Activated naive CD8-positive, alpha-beta T cell treated with anti-CD3 and anti-CD28 coated beads, Interleukin-2, amount 50 U/mL, for 24 hours (primary cell): Measurements from ENCODE around the gene MYH15.

Source experiments
- ATAC-seq: fragments of 150-1000 bp; cut with Tn5 transposase; one replicate; pipeline ENCODE4 v1.10.0; 2021
- DNase-seq: peaks from one replicate; pipeline ENCODE4 v3.0.0; 2021
- H3K27ac Mint-ChIP-seq: one replicate; pipeline ENCODE4 v1.8.0; 2021; ENCODE audit warnings: mild to moderate bottlenecking, mixed read lengths
- H3K27me3 Mint-ChIP-seq: one replicate; pipeline ENCODE4 v1.8.0; 2021; ENCODE audit warnings: mixed read lengths
- H3K36me3 Mint-ChIP-seq: one replicate; pipeline ENCODE4 v1.8.0; 2021; ENCODE audit warnings: low read depth, mixed read lengths
- H3K4me1 Mint-ChIP-seq: one replicate; pipeline ENCODE4 v1.8.0; 2021; ENCODE audit warnings: mixed read lengths
- H3K4me3 Mint-ChIP-seq: one replicate; pipeline ENCODE4 v1.8.0; 2021; ENCODE audit warnings: mild to moderate bottlenecking, moderate library complexity, mixed read lengths
- H3K9me3 Mint-ChIP-seq: one replicate; pipeline ENCODE4 v1.8.0; 2021; ENCODE audit warnings: mixed read lengths

The MYH15 gene

GRCh38 chr3:108438542-108438941, 71.9 kb downstream of the MYH15 start:
- H3K4me1 Mint-ChIP-seq: no peaks in the 10 kb centered on the region
- H3K4me3 Mint-ChIP-seq: no peak overlapping the region
- no peaks in the 10 kb centered on the region for H3K36me3 Mint-ChIP-seq
- no peak overlapping the region for H3K27ac Mint-ChIP-seq
- H3K27me3 Mint-ChIP-seq: no peaks in the 10 kb centered on the region
- DNase-seq (no peak), ATAC-seq (no peak)
- peaks cover 2% of the 10 kb centered on the region for H3K9me3 Mint-ChIP-seq

GRCh38 chr3:108437439-108437838, 73.0 kb downstream of the MYH15 start:
- H3K4me1 Mint-ChIP-seq: no peaks in the 10 kb centered on the region
- no peaks in the 10 kb centered on the region for H3K36me3 Mint-ChIP-seq
- no peak overlapping the region for H3K27ac Mint-ChIP-seq
- ATAC-seq: no peak
- no peaks in the 10 kb centered on the region for H3K27me3 Mint-ChIP-seq
- peaks cover 10% of the 10 kb centered on the region for H3K9me3 Mint-ChIP-seq
- H3K4me3 Mint-ChIP-seq: no peak overlapping the region
- DNase-seq: no peak

- no peaks in the 10 kb centered on the region for H3K27me3 Mint-ChIP-seq
- no peak overlapping the region for H3K4me3 Mint-ChIP-seq
- H3K4me1 Mint-ChIP-seq: no peaks in the 10 kb centered on the region
- ATAC-seq (no peak), DNase-seq (no peak)
- H3K9me3 Mint-ChIP-seq: peaks cover 10% of the 10 kb centered on the region
- no peak overlapping the region for H3K27ac Mint-ChIP-seq
- peaks cover 1% of the 10 kb centered on the region for H3K36me3 Mint-ChIP-seq
These were observed 76.5 kb downstream of the MYH15 start for GRCh38 chr3:108433928-108434327.

- ATAC-seq: no peak
- no peaks in the 10 kb centered on the region for H3K27me3 Mint-ChIP-seq
- no peak overlapping the region for H3K4me3 Mint-ChIP-seq
These were observed 78.0 kb downstream of the MYH15 start for GRCh38 chr3:108432431-108432830.

GRCh38 chr3:108430540-108430939, 79.9 kb downstream of the MYH15 start:
- no peak overlapping the region for H3K4me3 Mint-ChIP-seq

More at GRCh38 chr3:108432431-108432830, 78.0 kb downstream of the MYH15 start:
- Mint-ChIP-seq H3K27ac (no peak overlapping the region), H3K4me1 (no peaks in the 10 kb centered on the region), H3K9me3 (peaks cover 10% of the 10 kb centered on the region), H3K36me3 (peaks cover 1% of the 10 kb centered on the region)
- DNase-seq: no peak

GRCh38 chr3:108428586-108428985, 81.8 kb downstream of the MYH15 start:
- H3K36me3 Mint-ChIP-seq: peaks cover 1% of the 10 kb centered on the region
- ATAC-seq (no peak), DNase-seq (no peak)
- H3K27ac Mint-ChIP-seq: no peak overlapping the region
- no peaks in the 10 kb centered on the region for H3K27me3 Mint-ChIP-seq
- peaks cover 8% of the 10 kb centered on the region for H3K9me3 Mint-ChIP-seq
- no peak overlapping the region for H3K4me3 Mint-ChIP-seq
- no peaks in the 10 kb centered on the region for H3K4me1 Mint-ChIP-seq

More at GRCh38 chr3:108430540-108430939, 79.9 kb downstream of the MYH15 start:
- Mint-ChIP-seq H3K36me3 (peaks cover 1% of the 10 kb centered on the region), H3K4me1 (no peaks in the 10 kb centered on the region), H3K9me3 (peaks cover 10% of the 10 kb centered on the region), H3K27me3 (no peaks in the 10 kb centered on the region), H3K27ac (no peak overlapping the region)
- DNase-seq (no peak), ATAC-seq (peak; percentile 72)

GRCh38 chr3:108420926-108421325, 89.5 kb downstream of the MYH15 start:
- no peak overlapping the region for H3K4me3 Mint-ChIP-seq
- DNase-seq: no peak
- peaks cover 12% of the 10 kb centered on the region for H3K4me1 Mint-ChIP-seq
- no peak overlapping the region for H3K27ac Mint-ChIP-seq
- H3K9me3 Mint-ChIP-seq: no peaks in the 10 kb centered on the region
- no peaks in the 10 kb centered on the region for H3K27me3 Mint-ChIP-seq
- peak; percentile 67 for ATAC-seq
- no peaks in the 10 kb centered on the region for H3K36me3 Mint-ChIP-seq

GRCh38 chr3:108416111-108416869, 94.1 kb downstream of the MYH15 start:
- peak overlapping the region; percentile 45 for H3K27ac Mint-ChIP-seq
- peaks cover 2% of the 10 kb centered on the region for H3K27me3 Mint-ChIP-seq
- peaks cover 18% of the 10 kb centered on the region for H3K4me1 Mint-ChIP-seq
- DNase-seq: no peak
- peak; percentile 85 for ATAC-seq
- no peak overlapping the region for H3K4me3 Mint-ChIP-seq
- H3K36me3 Mint-ChIP-seq: no peaks in the 10 kb centered on the region
- H3K9me3 Mint-ChIP-seq: no peaks in the 10 kb centered on the region

- Mint-ChIP-seq H3K27ac (no peak overlapping the region), H3K36me3 (no peaks in the 10 kb centered on the region), H3K4me1 (peaks cover 18% of the 10 kb centered on the region), H3K9me3 (no peaks in the 10 kb centered on the region), H3K4me3 (no peak overlapping the region), H3K27me3 (peaks cover 2% of the 10 kb centered on the region)
- DNase-seq (no peak), ATAC-seq (no peak)
These were observed 94.7 kb downstream of the MYH15 start for GRCh38 chr3:108415661-108416060.

GRCh38 chr3:108414007-108414406, 96.4 kb downstream of the MYH15 start:
- Mint-ChIP-seq H3K4me3 (no peak overlapping the region), H3K36me3 (no peaks in the 10 kb centered on the region), H3K9me3 (no peaks in the 10 kb centered on the region), H3K27me3 (peaks cover 2% of the 10 kb centered on the region), H3K27ac (no peak overlapping the region), H3K4me1 (peaks cover 18% of the 10 kb centered on the region)
- ATAC-seq (no peak), DNase-seq (no peak)

GRCh38 chr3:108412121-108412750, 98.2 kb downstream of the MYH15 start:
- Mint-ChIP-seq H3K4me3 (no peak overlapping the region), H3K4me1 (peaks cover 18% of the 10 kb centered on the region), H3K27ac (no peak overlapping the region), H3K27me3 (peaks cover 2% of the 10 kb centered on the region), H3K9me3 (no peaks in the 10 kb centered on the region), H3K36me3 (no peaks in the 10 kb centered on the region)
- ATAC-seq: no peak
- no peak for DNase-seq

GRCh38 chr3:108410531-108410984, 99.8 kb downstream of the MYH15 start:
- DNase-seq: no peak
- Mint-ChIP-seq H3K4me1 (peaks cover 11% of the 10 kb centered on the region), H3K27me3 (peaks cover 2% of the 10 kb centered on the region), H3K27ac (no peak overlapping the region), H3K4me3 (no peak overlapping the region), H3K9me3 (no peaks in the 10 kb centered on the region), H3K36me3 (no peaks in the 10 kb centered on the region)
- no peak for ATAC-seq

GRCh38 chr3:108409800-108410178, 100.6 kb downstream of the MYH15 start:
- Mint-ChIP-seq H3K27ac (no peak overlapping the region), H3K36me3 (no peaks in the 10 kb centered on the region), H3K4me3 (no peak overlapping the region), H3K4me1 (peaks cover 9% of the 10 kb centered on the region), H3K27me3 (peaks cover 2% of the 10 kb centered on the region), H3K9me3 (no peaks in the 10 kb centered on the region)
- DNase-seq: no peak
- ATAC-seq: no peak

GRCh38 chr3:108408883-108409799, 101.3 kb downstream of the MYH15 start:
- H3K27ac Mint-ChIP-seq: no peak overlapping the region
- ATAC-seq (no peak), DNase-seq (no peak)
- H3K4me1 Mint-ChIP-seq: peaks cover 9% of the 10 kb centered on the region
- no peaks in the 10 kb centered on the region for H3K9me3 Mint-ChIP-seq
- no peak overlapping the region for H3K4me3 Mint-ChIP-seq
- H3K27me3 Mint-ChIP-seq: peaks cover 2% of the 10 kb centered on the region
- H3K36me3 Mint-ChIP-seq: no peaks in the 10 kb centered on the region
